NCI-H146 (cell line): ENCODE data around the gene AIP.
A peak's percentile ranks its signal among the peaks of the same experiment; 100 is the strongest.

Experiments
- DNase-seq: peaks from one replicate; lab custom pipeline; 2025; lab: John Stamatoyannopoulos, UW

AIP gene

DNA sequence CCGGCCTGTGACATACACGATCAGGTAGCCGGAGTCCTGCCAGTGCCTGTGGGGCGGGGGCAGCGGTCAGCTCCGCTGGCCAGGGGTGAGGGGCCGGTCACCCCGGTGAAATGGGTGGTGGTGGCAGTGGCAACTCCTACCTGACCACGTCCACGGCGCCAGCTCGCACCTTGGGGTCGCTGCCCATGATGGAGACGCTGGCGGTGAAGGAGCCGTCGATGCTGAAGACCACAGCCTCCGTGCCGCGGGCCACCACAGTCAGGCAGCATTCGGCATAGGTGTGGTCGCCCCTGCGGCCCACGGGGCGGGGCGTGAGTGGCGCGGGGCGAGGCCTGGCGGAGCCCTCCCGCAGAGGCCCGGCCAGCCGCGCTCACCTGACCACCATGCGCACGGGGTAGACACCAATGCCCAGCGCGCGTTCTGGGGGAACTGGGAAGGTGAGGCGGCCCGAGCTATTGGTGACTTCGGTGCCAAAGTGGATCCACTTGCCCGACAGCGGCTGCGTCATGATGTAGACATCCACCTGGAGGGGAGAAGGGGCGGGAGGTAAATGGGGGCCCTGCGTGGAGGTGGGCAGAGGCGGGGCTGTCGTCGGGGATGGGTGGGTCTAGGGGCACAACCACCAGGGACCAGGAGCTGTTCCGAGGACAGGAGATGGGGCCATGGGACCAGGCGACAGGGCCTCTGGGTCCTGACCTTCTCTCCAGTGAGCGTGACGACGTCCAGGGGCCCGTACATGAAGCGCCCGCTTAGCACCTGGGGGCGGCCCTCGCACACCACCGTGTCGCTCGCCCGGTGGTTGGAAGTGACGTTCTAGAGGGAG is 10.9 kb downstream of the AIP start:
- no peak for DNase-seq

DNA sequence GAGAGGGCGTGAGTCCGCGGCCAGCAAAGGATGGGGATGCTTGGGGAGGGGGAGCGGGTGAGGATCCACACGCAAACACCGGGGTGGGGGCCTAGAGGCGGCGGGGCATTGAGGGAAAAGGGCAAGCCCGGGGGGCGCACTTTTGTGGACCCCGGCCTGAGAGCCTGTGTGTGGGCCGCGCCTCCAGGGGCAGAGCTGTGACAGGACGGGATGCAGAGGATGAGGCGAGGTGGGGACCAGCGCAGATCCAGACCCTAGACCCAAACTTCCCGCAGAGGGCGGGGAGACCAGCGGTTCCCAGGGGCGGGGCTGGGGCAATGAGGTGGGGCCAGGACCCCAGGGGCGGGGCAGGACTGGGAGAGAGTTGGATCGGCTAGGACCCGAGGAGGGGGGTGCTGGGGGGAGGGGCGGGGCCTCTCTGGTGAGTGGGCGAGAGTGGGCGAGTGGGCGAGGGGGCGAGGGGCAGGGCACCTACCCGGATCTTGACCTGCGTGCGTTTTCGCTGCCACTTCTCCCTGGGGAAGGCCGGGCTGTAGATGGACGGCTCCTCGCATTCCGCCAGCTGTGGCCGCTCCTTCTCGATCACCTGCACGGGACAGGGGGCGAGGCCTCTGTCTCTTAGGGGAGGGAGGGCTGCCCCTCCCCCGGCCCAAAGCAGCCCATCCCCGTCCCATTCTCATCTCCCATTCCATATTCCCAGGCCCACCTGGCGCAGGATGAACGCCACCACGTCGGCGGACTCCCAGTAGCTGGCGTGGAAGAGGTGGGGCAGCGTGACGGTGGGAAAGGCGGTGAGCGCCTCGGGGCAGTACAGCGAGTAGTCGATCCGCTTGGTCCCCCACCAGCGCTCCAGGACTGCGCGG is 11.8 kb downstream of the AIP start:
- DNase-seq = no peak

DNA sequence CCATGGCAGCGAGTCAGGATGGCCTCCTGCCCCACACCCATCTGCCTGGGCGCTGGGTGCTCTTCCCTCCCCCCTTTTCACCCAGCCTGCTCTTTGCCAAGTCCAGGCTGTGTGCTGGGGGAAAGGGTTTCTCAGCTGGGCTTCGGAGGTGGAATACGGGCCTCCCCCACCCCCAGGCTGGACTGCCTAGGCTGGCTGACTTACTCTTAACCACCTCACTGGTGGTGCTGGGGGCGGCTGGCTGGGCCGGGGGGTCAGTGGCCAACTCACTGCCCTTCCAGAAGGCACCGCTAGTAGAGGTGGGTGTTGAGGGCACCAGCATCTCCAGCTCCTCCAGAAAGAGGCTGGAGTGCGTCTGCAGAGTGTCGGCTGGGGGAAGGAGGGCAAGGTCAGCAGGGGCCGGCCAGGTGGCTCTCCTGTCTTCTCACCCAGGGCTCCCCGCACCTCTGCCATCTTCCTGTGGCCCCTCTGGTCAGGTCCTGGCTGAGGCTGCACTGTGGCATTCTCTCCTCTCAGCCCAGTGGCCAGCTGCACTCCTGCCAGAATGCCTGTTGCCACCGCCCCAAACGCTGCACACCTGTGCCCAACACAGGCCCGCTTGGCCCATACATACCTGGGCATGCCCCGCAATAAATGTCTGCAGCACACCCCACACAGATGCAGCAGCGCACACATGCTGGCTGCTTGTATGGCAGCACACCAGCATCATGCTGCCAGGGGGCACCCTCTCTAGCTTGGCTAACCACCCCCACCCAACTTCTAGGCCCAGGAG is 12.6 kb downstream of the AIP start:
- DNase-seq = no peak

DNA sequence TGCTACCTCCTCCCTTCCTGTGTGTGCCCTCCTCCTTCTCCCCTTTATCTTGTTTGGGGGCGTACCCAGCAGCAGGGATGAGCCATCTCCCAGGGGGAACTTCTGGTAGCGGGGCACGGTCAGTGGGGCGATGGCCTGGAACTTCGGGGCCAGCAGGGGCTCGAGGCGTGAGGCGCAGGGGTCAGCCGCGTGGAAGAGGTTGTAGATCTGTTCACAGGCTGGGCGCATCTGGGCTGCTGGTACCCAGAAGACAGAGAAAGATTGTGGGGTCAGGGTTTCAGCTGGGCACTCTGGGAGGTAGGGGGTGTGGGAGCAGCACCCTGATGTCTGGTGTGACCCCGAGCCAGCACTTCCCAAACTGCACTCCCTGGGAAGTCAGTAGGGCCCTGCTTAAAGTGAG is 13.3 kb downstream of the AIP start:
- DNase-seq = no peak

DNA sequence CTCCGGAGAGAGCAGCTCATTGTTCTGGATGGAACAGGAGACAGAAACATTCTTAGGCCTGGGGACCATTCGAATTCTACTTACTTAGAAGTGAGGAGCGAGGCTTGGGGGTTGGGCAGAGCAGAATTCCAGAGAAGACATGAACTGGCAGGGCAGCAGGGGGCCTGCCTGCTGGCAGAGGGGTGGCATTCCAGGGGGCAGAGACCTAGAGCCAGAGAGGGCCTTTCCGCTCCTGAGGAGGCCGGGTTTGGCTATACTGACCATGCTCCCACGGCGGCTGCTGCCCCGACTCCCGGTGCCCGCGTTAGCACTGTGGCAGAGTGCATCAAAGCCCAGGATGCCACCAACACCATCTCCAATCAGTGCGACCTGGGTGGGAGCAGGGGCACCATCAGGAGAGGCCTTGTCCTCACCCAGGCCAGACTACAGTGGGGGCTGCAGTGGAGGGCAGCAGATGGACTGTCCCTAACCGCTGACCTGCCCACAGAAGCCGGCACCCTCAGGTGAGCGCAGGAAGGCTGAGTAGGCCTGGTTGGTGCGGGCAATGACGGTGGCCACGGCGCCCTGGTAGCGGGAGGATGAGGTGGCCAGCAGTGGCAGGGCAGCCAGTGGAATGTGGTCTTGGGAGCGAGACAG is 14.9 kb downstream of the AIP start:
- DNase-seq = no peak

DNA sequence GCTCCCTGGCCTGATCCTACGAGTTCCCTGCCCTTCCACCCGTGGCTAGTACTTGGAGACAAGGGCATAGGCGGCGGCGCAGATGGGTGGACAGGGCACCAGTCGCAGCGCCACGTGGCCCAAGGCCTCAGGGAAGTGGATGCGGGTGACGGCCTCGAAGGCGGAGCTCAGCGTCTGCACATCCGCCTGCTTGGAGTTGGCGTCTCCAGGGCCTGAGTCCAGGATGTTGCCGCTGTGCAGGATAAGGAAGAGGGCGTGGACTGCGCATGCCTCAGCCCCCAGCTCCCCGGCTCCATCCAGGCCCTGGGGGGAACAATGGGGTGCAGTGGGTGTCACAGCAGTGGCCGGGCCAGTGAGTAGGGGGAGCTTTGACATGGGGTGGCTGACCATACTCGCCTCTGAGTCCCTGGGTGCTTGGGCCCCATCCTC is 15.7 kb downstream of the AIP start:
- no peak for DNase-seq

DNA sequence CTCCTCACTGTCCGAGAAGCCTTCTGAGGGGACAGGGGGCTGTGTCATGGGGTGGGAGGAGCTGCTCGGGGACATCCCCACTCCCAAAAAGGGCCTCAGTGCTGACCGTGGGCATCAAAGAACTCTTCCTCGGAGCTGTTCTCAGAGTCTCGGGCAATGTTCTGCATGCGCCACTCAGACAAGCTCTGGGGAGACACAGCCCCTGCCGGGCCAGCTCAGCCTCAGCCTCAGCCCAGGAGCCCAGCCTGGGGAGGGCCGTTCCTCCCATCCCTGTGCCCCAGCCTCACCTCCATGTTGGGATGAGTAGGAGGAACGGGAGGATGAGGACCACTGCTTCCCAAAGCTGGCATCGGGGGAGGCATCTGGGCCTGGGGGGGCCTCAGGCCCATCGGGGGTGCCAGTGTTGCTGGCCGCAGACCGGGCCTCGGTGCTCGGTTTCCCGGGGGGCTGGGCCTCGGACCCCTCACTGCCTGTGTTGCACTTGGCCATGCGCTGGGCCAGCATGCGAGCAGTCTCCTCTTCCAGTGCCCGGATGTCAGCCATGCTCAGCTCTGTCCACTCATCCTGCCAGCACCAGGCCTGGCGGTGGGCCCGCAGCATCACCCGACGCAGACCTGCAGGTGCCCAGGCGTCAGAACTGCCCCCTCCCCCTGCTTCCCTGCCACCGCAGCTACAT is 17.1 kb downstream of the AIP start:
- no peak for DNase-seq

DNA sequence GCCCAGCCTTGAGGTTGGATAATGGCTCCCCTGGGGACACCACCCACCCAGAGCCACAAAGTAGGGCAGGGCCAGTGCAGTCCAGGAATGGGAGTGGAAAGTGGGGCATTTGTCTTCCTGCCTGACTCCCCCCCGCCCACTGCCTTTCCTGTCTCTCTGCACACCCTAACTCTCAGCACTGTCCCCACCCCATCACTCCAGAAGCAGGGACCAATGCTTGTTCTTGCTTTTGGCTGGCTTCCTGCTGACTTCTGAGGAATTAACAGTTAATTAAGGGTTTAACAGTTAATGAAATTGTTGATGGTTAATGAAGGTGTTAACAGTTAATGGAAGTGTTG is 17.6 kb downstream of the AIP start:
- no peak for DNase-seq

DNA sequence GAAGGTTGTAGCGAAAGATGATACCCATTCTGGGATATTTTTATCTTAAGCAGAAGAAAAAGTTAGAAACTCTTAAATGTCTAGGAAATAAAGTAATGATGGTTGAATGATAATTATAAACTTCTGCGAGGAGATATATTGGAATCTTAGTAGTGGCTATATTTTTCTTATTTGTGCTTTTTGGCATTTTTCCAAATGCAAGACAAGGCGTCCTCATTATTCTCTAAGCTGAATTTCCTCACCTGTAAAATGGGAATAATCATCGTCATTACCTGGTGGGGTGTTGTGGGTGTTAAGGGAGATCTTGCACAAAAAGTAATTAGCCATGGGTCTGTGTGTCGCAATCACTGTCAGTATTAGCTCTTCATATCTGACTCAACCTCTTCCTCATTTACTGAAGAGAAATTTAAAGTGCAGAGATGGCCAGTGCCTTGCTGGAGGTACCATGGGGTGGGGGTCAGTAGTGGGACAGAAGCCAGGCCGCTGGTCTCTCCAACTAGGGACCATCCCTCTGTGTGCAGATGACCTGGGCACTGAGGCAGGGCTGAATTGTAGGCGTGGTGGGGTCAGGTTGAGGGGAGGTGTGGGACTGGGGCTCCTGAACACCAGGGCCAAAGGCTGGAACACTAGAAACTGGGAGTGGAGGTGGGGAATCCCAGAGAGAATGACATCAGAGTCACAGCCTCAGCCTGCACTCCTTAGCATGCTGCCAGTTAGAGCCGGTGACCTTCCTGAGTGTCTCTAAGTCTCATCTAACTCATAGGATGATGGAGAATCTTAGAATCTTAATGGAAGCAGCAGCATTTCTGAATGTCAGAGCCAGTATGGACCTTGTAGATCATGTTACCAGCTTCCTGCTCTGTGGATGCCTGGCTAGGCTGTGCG is 18.2 kb downstream of the AIP start:
- DNase-seq = no peak

DNA sequence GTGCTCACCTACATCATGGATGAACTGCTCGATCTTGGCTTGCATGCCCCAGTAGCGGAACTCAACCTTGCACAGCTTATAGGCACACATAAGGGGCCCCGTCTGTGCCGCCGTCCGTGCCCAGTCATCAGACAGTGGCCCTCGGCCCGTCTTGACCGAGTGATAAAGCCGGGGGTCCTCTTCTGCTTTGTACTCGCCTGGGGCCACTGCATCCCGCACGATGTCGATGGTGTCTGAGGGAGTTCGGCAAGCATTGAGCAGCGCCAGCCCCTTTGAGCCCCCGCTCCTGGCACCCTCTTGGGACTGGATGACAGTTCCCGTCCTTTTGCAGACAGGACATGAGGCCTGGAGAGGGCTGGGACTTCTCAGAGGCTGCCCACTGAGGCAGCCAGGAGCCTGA is 19.0 kb downstream of the AIP start:
- no peak for DNase-seq

DNA sequence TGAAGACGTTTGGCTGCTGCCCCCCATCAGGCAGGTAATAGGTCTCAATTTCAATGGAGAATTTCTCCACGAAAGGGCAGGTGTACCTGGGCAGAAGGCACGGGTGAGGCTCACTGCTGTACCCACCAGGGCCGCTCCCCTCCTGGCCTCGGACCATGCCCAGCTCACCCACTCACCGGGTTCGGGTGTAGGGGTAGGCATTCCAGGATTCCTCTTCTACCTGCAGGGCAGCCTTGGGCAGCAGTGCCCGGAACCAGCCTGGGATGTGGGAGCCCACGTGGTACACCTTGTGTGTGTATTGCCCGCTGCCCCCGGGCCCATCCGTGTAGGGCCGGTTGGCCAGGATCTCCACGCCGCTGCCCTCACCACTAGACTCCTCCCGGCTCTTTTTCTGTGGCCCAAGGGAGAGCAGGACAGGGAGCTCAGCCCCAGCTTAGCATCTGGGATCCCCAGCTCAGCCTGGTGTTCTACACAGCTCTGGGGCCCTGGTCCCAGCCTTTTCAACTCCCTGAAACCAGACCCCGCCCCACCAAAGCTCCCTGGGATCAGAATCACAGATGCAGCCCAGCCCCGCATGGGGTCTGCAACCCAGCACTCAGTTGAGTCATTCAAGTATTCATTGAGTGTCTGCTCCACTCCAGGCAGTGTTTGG is 19.6 kb downstream of the AIP start:
- DNase-seq = no peak

DNA sequence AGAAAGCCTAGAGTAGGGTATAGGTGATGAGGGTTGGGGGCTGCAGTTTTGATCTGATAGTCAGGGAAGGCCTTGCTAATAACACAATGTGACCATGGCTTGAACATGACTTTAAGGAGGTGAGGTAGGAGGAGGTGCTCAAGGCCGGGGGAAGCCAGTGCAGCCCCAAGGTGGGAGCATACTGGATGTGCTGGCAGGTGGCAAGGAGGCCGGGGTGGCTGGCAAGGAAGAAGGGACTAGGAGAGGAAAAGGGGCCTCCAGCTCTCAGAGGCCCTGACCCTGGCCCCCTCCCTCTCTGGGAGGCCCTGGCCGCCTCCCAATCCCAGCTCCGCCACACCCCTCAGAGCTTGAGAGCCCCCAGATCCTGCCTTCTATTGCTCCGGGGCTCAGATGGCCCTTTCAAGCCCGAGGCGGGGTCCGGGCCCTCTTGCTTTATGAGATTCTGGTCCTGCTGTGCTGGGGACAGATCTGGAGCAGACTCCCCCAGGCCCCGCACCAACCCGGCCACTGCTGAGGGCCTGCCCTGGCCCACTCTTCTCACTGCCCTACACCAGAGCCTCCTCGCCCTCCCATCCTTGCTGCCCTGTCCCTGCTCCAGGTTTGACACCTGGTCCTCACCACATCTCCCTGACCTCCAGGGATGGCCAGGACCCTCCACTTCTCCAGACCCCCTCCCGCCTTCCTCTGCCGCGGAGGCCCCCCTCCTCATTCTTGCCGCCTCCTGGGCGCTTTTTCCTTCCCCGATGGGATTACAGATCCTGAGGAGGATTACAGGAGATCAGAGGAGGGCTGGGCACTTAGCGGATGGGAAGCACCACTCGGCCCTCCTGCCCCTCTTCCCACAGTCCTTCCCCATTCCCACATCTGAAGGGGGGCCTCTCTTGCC is 20.5 kb downstream of the AIP start:
- DNase-seq = no peak

DNA sequence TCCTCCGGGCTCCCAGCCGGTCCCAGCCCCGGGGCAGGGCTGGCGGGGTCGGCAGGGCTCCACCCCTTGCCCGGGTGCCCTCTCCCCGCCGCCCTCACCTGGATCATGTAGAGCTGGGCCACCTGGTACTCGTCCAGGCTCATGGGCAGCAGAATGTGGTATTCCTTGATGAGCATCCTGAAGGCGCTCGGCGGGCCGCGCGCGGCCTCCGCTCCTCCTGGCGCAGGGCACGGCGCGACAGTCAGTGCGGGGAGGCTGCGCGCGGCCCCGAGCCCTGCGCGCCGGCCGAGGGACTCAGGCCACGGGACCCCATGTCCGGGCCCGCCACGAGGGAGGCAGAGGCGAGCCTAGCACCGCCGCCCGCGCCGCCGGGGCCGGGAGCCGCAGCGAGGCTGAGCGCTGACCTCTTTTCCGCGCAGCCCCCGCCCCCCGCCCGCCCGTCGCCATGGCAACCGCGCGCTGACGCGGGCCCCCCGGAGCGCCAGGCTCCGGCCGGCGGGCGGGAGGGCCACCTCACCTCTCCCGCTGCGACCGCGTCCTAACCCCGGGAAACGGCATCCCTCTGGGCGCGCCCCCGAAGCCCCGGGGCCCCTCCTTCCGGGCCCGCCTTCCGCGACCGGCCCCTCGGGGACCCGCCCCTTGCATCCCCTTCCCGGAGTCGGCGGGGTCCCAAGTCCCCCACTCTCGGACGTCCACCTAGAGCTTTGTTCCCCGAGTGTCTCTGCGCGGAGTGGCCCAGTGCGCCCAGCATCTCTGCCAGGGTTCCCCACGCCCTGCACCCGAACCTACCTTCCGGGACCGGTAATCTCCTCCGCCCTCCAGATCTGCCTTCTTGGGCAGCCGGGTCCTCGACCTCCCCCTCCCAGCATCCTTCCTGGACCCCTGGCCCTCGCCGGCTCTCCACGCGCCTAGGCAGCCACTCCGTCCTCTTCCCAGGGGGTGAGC is 21.5 kb downstream of the AIP start:
- peak; percentile 83 for DNase-seq

DNA sequence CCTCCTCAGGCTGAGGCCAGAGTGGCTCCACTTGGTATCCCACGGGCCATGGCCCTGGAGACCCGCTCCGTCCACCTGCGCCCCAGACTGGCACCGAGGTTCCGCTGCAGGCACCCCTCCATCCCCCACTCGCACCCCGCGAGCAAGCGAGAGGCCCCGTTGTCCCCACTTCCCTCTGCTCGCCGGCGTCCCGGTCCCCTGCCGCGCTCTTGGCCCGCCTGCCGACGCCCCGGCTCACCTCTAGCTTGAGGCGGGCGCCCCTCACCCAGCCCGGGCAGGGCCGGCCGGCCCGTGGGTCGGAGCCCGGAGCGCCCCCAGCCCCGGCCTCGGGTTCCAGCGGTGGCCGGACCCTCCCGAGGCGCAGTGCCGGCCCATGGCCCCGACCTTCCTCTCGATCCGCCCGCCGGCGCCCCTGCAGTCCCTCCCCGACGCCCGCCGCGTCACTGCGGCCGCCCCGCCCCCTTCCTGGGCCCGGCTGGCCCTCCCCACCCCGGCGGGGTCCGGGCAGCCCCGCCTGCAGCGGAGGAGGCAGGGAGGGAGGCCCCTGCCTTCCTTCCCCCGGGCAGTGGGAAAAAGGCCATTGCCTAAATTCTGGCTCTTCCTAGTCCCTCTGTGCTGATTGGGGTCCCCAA is 22.2 kb downstream of the AIP start, which contains the start of gene PITPNM1:
TSS of gene PITPNM1 (minus strand) at position 414 of the 632 bp plus-strand sequence. CDS start 1,183 bp downstream, outside the sequence.
- DNase-seq = peak; percentile 79

DNA sequence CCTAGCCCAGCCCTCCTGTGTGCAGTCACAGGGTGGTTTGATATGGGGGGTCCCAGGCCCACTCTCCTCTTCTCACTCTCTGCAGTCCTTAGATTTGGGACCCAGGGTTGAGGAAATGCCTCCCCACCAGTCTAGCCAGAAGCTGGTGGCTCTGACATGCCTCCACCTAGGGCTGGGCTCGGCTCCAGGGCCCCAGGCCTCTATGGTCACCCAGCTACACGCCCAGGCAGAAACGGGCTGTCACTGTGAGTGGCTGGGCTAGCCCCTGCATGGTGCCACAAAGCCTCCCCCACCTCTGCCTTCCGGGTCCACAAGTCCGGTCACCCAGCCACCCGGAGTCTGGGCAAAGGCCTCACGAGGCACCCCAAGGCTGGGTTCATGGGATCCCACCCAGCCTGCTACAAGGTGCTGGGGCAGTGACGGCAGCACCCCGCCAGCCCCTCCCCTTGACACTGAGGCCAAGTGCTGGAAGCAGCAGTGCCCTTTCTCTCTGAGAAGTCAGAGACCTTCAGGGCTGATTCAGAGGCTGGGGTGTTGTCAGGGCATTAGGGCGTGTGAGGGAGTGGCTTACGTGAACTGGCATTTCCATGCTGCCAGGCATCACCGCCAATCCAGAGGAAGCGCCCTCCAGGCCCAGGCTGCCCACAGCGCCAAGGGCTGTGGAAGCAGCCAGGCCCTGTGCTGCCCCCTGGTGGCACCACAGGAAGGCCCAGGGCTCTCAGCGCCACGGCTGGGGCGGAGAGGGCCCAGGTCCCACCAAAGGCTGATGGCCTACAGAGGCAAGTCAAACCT is 23.0 kb downstream of the AIP start:
- peak; percentile 82 for DNase-seq

DNA sequence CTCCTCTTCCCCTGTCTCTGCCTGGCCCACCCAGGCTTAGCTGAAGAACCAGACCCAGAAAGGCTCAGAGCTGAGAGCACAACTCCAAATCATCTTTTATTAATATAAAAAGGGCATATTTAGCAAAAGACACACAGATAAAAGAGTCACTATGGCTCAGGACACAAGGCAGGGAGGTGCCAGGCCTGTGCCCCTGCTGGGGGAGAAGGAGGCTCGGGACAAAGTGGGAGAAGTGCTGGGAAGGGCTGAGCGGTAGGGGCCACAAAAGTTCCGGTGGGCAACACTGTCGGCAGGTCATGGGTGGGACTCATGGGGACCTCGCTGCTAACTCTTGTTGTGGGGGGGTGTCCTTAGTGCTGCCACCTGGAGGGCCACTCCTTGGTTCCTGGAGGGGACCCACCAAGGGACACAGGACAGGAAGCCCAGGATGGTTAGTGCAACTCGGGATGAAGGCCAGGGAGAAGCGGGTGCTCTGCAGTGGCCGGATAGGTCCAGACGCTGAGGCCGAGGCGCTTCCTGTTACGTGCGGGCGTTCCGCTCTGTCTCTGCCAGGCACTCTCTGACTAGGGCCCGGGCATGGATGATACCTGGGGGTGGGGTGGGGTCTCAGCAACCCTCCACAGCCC is 23.7 kb downstream of the AIP start:
- DNase-seq = no peak
